ENCODE data around the gene SALL1. TPM values are rescaled to one million over a fixed set of nuclear protein-coding genes. Genes with fewer than 3 reads are reported as not detected.

Gene SALL1
- polyA plus RNA-seq, 1 donor (not counting 4 experiments of a cell fraction or from before 2014, with no cell fraction given), result not detected

DNA sequence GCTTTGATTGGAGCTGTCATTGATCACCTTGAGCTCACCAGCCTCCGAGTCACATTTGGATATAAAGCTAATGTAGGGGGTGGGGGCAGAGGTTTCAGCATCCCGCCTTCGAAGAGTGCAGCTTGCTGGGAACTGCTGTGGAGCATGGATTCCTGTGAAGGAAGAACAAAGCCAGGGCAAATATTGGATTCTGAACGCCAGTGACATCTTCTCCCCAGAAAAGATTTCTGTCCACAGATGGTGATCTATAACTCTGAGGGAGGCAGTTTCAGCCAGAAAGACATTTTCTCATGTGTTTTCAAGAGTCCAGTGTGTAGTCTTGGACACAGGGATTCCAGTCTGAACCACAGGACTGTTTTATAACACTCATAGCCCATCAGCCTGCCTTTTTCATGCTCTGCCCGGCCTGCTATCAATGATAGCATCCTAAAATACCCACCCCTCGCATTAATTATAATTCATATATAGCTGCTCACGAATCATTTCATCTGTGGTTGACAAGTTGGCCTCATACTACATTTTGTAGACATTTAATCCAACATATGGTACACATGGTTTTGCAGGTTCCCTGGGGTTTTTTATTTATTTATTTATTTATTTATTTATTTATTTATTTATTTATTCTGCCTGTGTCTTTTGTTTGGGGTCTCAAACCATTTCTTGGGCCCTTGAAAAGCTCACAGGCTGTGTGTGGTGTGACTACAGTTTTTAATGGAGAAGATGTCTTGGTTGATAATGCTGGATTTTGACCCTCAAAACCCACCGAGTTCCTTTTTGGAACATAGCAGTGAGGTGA is 47.1 kb upstream of the SALL1 start:
- Histone ChIP-seq H3K27ac (ENCODE audit: control insufficient read depth, insufficient read depth, low read length) (no peak overlapping the region), H3K36me3 (ENCODE audit: control insufficient read depth in 2 of 2, extremely low read depth in 1 of 2, insufficient read depth in 2 of 2, low read length in 2 of 2) (no peaks in the 10 kb centered on the region), H3K9me3 (ENCODE audit: control insufficient read depth, low read depth, low read length) (no peaks in the 10 kb centered on the region), H3K27me3 (ENCODE audit: control insufficient read depth, extremely low read depth, insufficient read depth, low read length) (no peaks in the 10 kb centered on the region), H4K20me1 (ENCODE audit: control insufficient read depth, extremely low read depth, insufficient read depth, low read length) (no peaks in the 10 kb centered on the region), H3K4me2 (ENCODE audit: control insufficient read depth, extremely low read depth, insufficient read depth, low read depth, low read length) (no peak overlapping the region), H3K9ac (ENCODE audit: control insufficient read depth, extremely low read depth, insufficient read depth, low read length) (no peak overlapping the region), H2AFZ (ENCODE audit: control insufficient read depth, low read length) (no peak overlapping the region), H3K79me2 (ENCODE audit: control insufficient read depth, insufficient read depth, low read length) (no peaks in the 10 kb centered on the region), H3K9me1 (ENCODE audit: control insufficient read depth, extremely low read depth, insufficient read depth, low read length) (no peaks in the 10 kb centered on the region), H3K4me3 (ENCODE audit: control insufficient read depth in 2 of 3, extremely low read depth in 1 of 3, insufficient read depth in 2 of 3, low read depth in 1 of 3, low read length in 3 of 3) (no peak overlapping the region), H3K4me1 (ENCODE audit: control insufficient read depth, extremely low read depth, insufficient read depth, low read length) (no peaks in the 10 kb centered on the region)
- no peak for DNase-seq (ENCODE audit: low read depth, low spot score)
- no peak for TF ChIP-seq EZH2 (IDR thresholded peaks at IDR 0.05; ENCODE audit: low read length)
- TF ChIP-seq, protein P1, sequence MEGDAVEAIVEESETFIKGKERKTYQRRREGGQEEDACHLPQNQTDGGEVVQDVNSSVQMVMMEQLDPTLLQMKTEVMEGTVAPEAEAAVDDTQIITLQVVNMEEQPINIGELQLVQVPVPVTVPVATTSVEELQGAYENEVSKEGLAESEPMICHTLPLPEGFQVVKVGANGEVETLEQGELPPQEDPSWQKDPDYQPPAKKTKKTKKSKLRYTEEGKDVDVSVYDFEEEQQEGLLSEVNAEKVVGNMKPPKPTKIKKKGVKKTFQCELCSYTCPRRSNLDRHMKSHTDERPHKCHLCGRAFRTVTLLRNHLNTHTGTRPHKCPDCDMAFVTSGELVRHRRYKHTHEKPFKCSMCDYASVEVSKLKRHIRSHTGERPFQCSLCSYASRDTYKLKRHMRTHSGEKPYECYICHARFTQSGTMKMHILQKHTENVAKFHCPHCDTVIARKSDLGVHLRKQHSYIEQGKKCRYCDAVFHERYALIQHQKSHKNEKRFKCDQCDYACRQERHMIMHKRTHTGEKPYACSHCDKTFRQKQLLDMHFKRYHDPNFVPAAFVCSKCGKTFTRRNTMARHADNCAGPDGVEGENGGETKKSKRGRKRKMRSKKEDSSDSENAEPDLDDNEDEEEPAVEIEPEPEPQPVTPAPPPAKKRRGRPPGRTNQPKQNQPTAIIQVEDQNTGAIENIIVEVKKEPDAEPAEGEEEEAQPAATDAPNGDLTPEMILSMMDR (optimal IDR thresholded peaks at IDR 0.05 in 1 of 3, IDR thresholded peaks at IDR 0.05 in 1 of 3, conservative IDR thresholded peaks at IDR 0.05 in 1 of 3; ENCODE audit: extremely low read depth in 1 of 3, insufficient read depth in 2 of 3, low read length in 3 of 3), result no peak
- FAIRE-seq, result no peak
- dilution Hi-C loops (cut with MboI; ENCODE audit: extremely low pct_ligation_motif_present, low sequenced_read_pairs), result no loop called here

DNA sequence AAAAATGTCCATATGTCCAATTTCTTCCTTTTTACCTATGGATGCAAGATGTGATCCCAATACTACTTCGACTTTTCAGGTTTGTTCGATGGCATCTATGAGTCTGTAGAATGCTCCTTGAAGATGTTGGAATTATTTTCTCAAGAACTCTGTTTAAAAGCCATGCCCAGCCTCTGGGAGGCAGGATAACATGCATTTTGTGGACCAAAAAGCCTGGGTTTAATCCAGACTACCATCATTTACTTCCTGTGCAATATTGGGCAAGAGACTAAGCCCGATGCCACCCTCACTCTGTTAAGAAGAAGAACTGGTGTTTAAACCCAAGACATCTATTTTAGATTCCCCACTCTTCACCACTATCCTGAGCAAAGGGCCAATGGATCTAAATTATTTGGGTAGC is 42.8 kb upstream of the SALL1 start:
- no peaks in the 10 kb centered on the region for H3K9me3 ChIP-seq (ENCODE audit: control insufficient read depth, low read depth, low read length)
- H3K36me3 ChIP-seq (ENCODE audit: control insufficient read depth in 2 of 2, extremely low read depth in 1 of 2, insufficient read depth in 2 of 2, low read length in 2 of 2), result no peaks in the 10 kb centered on the region
- no peak for TF ChIP-seq EZH2 (IDR thresholded peaks at IDR 0.05; ENCODE audit: low read length)
- TF ChIP-seq, protein P1 (optimal IDR thresholded peaks at IDR 0.05 in 1 of 3, IDR thresholded peaks at IDR 0.05 in 1 of 3, conservative IDR thresholded peaks at IDR 0.05 in 1 of 3; ENCODE audit: extremely low read depth in 1 of 3, insufficient read depth in 2 of 3, low read length in 3 of 3), result no peak
- no peak overlapping the region for H3K9ac ChIP-seq (ENCODE audit: control insufficient read depth, extremely low read depth, insufficient read depth, low read length)
- H3K27ac ChIP-seq (ENCODE audit: control insufficient read depth, insufficient read depth, low read length), result no peak overlapping the region
- H3K4me2 ChIP-seq (ENCODE audit: control insufficient read depth, extremely low read depth, insufficient read depth, low read depth, low read length), result no peak overlapping the region
- dilution Hi-C loops (cut with MboI; ENCODE audit: extremely low pct_ligation_motif_present, low sequenced_read_pairs), result no loop called here
- H2AFZ ChIP-seq (ENCODE audit: control insufficient read depth, low read length), result no peak overlapping the region
- H3K27me3 ChIP-seq (ENCODE audit: control insufficient read depth, extremely low read depth, insufficient read depth, low read length), result no peaks in the 10 kb centered on the region
- H3K9me1 ChIP-seq (ENCODE audit: control insufficient read depth, extremely low read depth, insufficient read depth, low read length), result no peaks in the 10 kb centered on the region
- DNase-seq (ENCODE audit: low read depth, low spot score), result no peak
- FAIRE-seq, result no peak
- H3K4me1 ChIP-seq (ENCODE audit: control insufficient read depth, extremely low read depth, insufficient read depth, low read length), result no peaks in the 10 kb centered on the region
- H3K4me3 ChIP-seq (ENCODE audit: control insufficient read depth in 2 of 3, extremely low read depth in 1 of 3, insufficient read depth in 2 of 3, low read depth in 1 of 3, low read length in 3 of 3), result no peak overlapping the region
- H3K79me2 ChIP-seq (ENCODE audit: control insufficient read depth, insufficient read depth, low read length), result no peaks in the 10 kb centered on the region
- H4K20me1 ChIP-seq (ENCODE audit: control insufficient read depth, extremely low read depth, insufficient read depth, low read length), result no peaks in the 10 kb centered on the region
